Liver (tissue), 9 donors: ENCODE data around the gene TSSK2. TPM values are rescaled to one million over a fixed set of nuclear protein-coding genes. Genes with fewer than 3 reads are reported as not detected.

Experiments used
- DNase-seq: peaks from one replicate; pipeline ENCODE4 v3.0.0-alpha.2; 2017; ENCODE audit warnings: low spot score
- H3K27ac ChIP-seq, 2 donors: one replicate each; pipeline ENCODE4 v1.7.0; 2013; ENCODE audit warnings: inconsistent platforms in 2 of 2, low read length in 2 of 2, control low read depth in 1 of 2, low read depth in 1 of 2, mild to moderate bottlenecking in 1 of 2
- H3K27me3 ChIP-seq, 4 donors: one replicate each; pipeline versions ENCODE4 v1.6.1 to v1.7.0; 2013; ENCODE audit warnings: low read length in 3 of 4, inconsistent platforms in 1 of 4, mild to moderate bottlenecking in 1 of 4, moderate library complexity in 1 of 4; ENCODE audit not compliant: control insufficient read depth in 4 of 4, insufficient read depth in 4 of 4
- H3K36me3 ChIP-seq, 4 donors: one replicate each; pipeline versions ENCODE4 v1.6.1 to v1.7.0; 2013; ENCODE audit warnings: low read length in 3 of 4, mild to moderate bottlenecking in 3 of 4, low read depth in 1 of 4, moderate library complexity in 1 of 4; ENCODE audit not compliant: control insufficient read depth in 4 of 4, insufficient read depth in 3 of 4
- H3K4me1 ChIP-seq, 4 donors: one replicate each; pipeline versions ENCODE4 v1.6.1 to v1.7.0; 2013; ENCODE audit warnings: low read length in 3 of 4, mild to moderate bottlenecking in 3 of 4, moderate library complexity in 1 of 4; ENCODE audit not compliant: control insufficient read depth in 4 of 4, insufficient read depth in 4 of 4
- H3K4me3 ChIP-seq, 3 donors: one replicate each; pipeline versions ENCODE4 v1.6.1 to v1.7.0; 2013; ENCODE audit warnings: low read length in 3 of 3, control low read depth in 1 of 3, low read depth in 1 of 3, mild to moderate bottlenecking in 1 of 3
- H3K9ac ChIP-seq, 2 donors: one replicate each; pipeline ENCODE4 v1.7.0; 2013; ENCODE audit warnings: low read length in 2 of 2, mild to moderate bottlenecking in 2 of 2, moderate library complexity in 2 of 2, control low read depth in 1 of 2, low read depth in 1 of 2
- H3K9me3 ChIP-seq, 4 donors: one replicate each; pipeline versions ENCODE4 v1.6.1 to v1.7.0; 2013; ENCODE audit warnings: low read length in 3 of 4; ENCODE audit not compliant: control insufficient read depth in 4 of 4
- EGR1 ChIP-seq, 2 donors: IDR thresholded peaks; 2 replicates each; pipeline ENCODE4 v1.6.1; 2016 to 2018; ENCODE audit warnings: antibody characterized with exemption in 2 of 2, low read depth in 2 of 2
- FOXA1 ChIP-seq: IDR thresholded peaks from 2 replicates; pipeline ENCODE4 v1.6.1; 2016; ENCODE audit warnings: antibody characterized with exemption
- GABPA ChIP-seq, 2 donors: IDR thresholded peaks in 1 of 2; conservative IDR thresholded peaks in 1 of 2; 2 replicates each; pipeline ENCODE4 v1.6.1; 2016; ENCODE audit warnings: antibody characterized with exemption in 2 of 2, mild to moderate bottlenecking in 1 of 2, moderate library complexity in 1 of 2
- HNF4G ChIP-seq: IDR thresholded peaks from 2 replicates; pipeline ENCODE4 v1.6.1; 2016; ENCODE audit warnings: antibody characterized with exemption
- NR2F2 ChIP-seq: IDR thresholded peaks from 2 replicates; pipeline ENCODE4 v1.6.1; 2016; ENCODE audit warnings: antibody characterized with exemption
- SP1 ChIP-seq: IDR thresholded peaks from 2 replicates; pipeline ENCODE4 v1.6.1; 2018; ENCODE audit warnings: antibody characterized with exemption, mild to moderate bottlenecking
- WGBS: extraction: QIAGEN DNeasy Blood & Tissue Kit; methylation state at CpG from one replicate; pipeline ENCODE4 v1.1.7; 2013; 5-methylcytosine and 5-hydroxymethylcytosine counted together
- polyA plus RNA-seq, 2 donors: library from polyadenylated mRNA; stranded (reverse) in 1 of 2; unstranded in 1 of 2; fragments of 200-250 nt in 1 of 2; fragments of >200 nt in 1 of 2; fragmentation: Nextera tagmentation in 1 of 2; extraction: Ambion mirVana in 1 of 2; gene quantifications; one replicate each; pipeline versions ENCODE4 v1.2.1 to v1.2.3, GENCODE V29; 2013 to 2015
- total RNA-seq, 2 donors: library from RNA; depleted of rRNA; stranded (reverse); fragments of >200 nt; gene quantifications; one replicate each; pipeline ENCODE4 v1.2.3, GENCODE V29; 2014
- TF ChIP-seq, protein P1 (sequence below): IDR thresholded peaks from 2 replicates; pipeline ENCODE4 v1.6.1; 2016; ENCODE audit warnings: antibody characterized with exemption
- TF ChIP-seq, protein P2 (sequence below): IDR thresholded peaks from 2 replicates; pipeline ENCODE4 v1.6.1; 2016; ENCODE audit warnings: antibody characterized with exemption, mild to moderate bottlenecking
- TF ChIP-seq, protein P3 (sequence below): IDR thresholded peaks from 2 replicates; pipeline ENCODE4 v1.6.1; 2016; ENCODE audit warnings: antibody characterized with exemption
- TF ChIP-seq, protein P4 (sequence below): fragments of 150-350 bp; IDR thresholded peaks from 2 replicates; pipeline ENCODE4 v1.5.1; 2017; ENCODE audit warnings: improper control_type of control experiment, low read depth, low read length; ENCODE audit not compliant: missing input control
- TF ChIP-seq, protein P5 (sequence below): IDR thresholded peaks from 2 replicates; pipeline ENCODE4 v1.6.1; 2016; ENCODE audit warnings: antibody characterized with exemption
- donor health status: healthy.
- donor health status: healthy.
- donor health status: healthy.
- donor health status: healthy.
- donor health status: healthy.

TSSK2 gene
- total and polyA plus RNA-seq, 4 donors, result 0.08 TPM; not detected in 3

DNA sequence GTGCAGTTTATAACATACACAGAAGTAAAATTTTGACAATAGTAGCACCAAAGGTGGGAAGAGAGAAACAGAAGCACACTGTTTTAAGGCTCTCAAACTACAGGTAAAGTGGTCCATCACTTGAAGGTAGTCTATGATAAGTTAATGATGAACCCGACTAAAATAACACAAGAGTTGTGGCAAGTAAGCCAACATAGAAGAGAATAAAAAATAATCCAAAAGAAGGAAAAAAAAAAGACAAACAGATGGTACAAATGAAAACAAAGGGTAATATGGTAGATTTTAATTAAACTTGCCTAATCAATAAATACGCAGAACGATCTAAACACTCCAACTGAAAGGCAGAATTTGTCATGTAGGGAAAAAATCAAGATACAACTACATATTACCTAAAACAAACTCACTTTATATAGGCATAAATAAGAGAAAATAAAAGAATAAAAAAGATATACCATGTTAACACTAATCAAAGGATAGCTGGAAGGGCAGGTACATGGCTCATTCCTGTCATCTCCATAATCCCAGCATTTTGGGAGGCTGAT, 40.5 kb upstream of the TSSK2 start:
- Histone ChIP-seq H3K4me3 (no peak overlapping the region), H3K27me3 (no peaks in the 10 kb centered on the region), H3K36me3 (peaks cover 0 to 13% (median 6%) of the 10 kb centered on the region in 4 donors), H3K4me1 (peaks cover 0 to under 1% (median 0%) of the 10 kb centered on the region in 4 donors), H3K9ac (no peak overlapping the region), H3K27ac (no peak overlapping the region), H3K9me3 (no peaks in the 10 kb centered on the region)
- TF ChIP-seq, protein P1, sequence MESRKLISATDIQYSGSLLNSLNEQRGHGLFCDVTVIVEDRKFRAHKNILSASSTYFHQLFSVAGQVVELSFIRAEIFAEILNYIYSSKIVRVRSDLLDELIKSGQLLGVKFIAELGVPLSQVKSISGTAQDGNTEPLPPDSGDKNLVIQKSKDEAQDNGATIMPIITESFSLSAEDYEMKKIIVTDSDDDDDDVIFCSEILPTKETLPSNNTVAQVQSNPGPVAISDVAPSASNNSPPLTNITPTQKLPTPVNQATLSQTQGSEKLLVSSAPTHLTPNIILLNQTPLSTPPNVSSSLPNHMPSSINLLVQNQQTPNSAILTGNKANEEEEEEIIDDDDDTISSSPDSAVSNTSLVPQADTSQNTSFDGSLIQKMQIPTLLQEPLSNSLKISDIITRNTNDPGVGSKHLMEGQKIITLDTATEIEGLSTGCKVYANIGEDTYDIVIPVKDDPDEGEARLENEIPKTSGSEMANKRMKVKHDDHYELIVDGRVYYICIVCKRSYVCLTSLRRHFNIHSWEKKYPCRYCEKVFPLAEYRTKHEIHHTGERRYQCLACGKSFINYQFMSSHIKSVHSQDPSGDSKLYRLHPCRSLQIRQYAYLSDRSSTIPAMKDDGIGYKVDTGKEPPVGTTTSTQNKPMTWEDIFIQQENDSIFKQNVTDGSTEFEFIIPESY, result no peak
- WGBS, result 91% methylated on average over 3 of the region's 3 CpGs
- no peak for DNase-seq

DNA sequence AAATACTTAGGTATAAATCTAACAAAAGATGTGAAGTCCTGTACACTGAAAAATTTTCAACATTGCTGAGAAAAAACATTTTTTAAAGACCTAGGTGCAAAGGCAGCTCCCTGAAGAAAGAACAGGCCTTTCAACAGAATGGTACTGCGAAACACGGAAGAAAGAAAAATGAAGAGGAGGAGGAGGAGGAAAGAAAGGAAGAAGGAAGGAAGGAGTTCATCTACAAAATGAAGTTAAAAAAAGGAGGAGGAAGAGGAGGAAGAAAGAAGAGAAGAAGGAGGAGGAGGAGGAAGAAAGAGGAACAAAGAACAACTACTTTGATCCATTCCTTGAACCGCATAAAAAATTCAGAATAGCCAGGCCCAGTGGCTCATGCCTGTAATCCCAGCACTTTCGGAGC, 38.4 kb upstream of the TSSK2 start:
- H3K4me3 ChIP-seq, result no peak overlapping the region
- no peak overlapping the region for H3K27ac ChIP-seq
- no peak for DNase-seq
- 97% methylated on average over 4 of the region's 4 CpGs for WGBS
- no peaks in the 10 kb centered on the region for H3K27me3 ChIP-seq
- TF ChIP-seq NR2F2 (no peak), HNF4G (no peak), SP1 (no peak), GABPA (IDR thresholded peaks at IDR 0.05 in 1 of 2, conservative IDR thresholded peaks at IDR 0.05 in 1 of 2) (no peak), FOXA1 (no peak), EGR1 (IDR thresholded peaks at IDR 0.05; ENCODE audit: low read depth in 2 of 2) (no peak)
- TF ChIP-seq, protein P2, sequence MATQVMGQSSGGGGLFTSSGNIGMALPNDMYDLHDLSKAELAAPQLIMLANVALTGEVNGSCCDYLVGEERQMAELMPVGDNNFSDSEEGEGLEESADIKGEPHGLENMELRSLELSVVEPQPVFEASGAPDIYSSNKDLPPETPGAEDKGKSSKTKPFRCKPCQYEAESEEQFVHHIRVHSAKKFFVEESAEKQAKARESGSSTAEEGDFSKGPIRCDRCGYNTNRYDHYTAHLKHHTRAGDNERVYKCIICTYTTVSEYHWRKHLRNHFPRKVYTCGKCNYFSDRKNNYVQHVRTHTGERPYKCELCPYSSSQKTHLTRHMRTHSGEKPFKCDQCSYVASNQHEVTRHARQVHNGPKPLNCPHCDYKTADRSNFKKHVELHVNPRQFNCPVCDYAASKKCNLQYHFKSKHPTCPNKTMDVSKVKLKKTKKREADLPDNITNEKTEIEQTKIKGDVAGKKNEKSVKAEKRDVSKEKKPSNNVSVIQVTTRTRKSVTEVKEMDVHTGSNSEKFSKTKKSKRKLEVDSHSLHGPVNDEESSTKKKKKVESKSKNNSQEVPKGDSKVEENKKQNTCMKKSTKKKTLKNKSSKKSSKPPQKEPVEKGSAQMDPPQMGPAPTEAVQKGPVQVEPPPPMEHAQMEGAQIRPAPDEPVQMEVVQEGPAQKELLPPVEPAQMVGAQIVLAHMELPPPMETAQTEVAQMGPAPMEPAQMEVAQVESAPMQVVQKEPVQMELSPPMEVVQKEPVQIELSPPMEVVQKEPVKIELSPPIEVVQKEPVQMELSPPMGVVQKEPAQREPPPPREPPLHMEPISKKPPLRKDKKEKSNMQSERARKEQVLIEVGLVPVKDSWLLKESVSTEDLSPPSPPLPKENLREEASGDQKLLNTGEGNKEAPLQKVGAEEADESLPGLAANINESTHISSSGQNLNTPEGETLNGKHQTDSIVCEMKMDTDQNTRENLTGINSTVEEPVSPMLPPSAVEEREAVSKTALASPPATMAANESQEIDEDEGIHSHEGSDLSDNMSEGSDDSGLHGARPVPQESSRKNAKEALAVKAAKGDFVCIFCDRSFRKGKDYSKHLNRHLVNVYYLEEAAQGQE, result no peak
- TF ChIP-seq, protein P3, sequence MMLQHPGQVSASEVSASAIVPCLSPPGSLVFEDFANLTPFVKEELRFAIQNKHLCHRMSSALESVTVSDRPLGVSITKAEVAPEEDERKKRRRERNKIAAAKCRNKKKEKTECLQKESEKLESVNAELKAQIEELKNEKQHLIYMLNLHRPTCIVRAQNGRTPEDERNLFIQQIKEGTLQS, result no peak
- TF ChIP-seq, protein P1, result no peak
- TF ChIP-seq, protein P4, sequence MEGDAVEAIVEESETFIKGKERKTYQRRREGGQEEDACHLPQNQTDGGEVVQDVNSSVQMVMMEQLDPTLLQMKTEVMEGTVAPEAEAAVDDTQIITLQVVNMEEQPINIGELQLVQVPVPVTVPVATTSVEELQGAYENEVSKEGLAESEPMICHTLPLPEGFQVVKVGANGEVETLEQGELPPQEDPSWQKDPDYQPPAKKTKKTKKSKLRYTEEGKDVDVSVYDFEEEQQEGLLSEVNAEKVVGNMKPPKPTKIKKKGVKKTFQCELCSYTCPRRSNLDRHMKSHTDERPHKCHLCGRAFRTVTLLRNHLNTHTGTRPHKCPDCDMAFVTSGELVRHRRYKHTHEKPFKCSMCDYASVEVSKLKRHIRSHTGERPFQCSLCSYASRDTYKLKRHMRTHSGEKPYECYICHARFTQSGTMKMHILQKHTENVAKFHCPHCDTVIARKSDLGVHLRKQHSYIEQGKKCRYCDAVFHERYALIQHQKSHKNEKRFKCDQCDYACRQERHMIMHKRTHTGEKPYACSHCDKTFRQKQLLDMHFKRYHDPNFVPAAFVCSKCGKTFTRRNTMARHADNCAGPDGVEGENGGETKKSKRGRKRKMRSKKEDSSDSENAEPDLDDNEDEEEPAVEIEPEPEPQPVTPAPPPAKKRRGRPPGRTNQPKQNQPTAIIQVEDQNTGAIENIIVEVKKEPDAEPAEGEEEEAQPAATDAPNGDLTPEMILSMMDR, result no peak
- TF ChIP-seq, protein P5, sequence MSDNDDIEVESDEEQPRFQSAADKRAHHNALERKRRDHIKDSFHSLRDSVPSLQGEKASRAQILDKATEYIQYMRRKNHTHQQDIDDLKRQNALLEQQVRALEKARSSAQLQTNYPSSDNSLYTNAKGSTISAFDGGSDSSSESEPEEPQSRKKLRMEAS, result no peak
- no peaks in the 10 kb centered on the region for H3K9me3 ChIP-seq
- no peak overlapping the region for H3K9ac ChIP-seq
- H3K4me1 ChIP-seq, result peaks cover 0 to 2% (median 0%) of the 10 kb centered on the region in 4 donors
- peaks cover 0 to 7% (median 3%) of the 10 kb centered on the region in 4 donors for H3K36me3 ChIP-seq
